ENCODE measurements around the gene SCYL1. TPM values are rescaled to one million over a fixed set of nuclear protein-coding genes. Genes with fewer than 3 reads are reported as not detected.
A peak's percentile ranks its signal among the peaks of the same experiment; 100 is the strongest.

Gene SCYL1
- total and polyA plus RNA-seq, 4 experiments from 2014 or later, result 22.9 to 81.3 (median 56.7) TPM

DNA sequence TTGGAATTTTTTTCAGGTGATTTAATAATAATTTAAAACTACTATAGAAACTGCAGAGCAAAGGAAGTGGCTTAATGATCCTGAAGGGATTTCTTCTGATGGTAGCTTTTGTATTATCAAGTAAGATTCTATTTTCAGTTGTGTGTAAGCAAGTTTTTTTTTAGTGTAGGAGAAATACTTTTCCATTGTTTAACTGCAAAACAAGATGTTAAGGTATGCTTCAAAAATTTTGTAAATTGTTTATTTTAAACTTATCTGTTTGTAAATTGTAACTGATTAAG lies 22.7 kb upstream of the SCYL1 start:
- H3K4me3 ChIP-seq (ENCODE audit: low read length in 2 of 2), result peak overlapping the region; percentile 96 to 99
- DNase-seq, result peak in 1 of 5 donors; percentile 5
- H3K4me1 ChIP-seq (ENCODE audit: insufficient read depth, low read length), result peaks cover 35% of the 10 kb centered on the region
- peaks cover 66% of the 10 kb centered on the region for H3K36me3 ChIP-seq (ENCODE audit: insufficient read depth, low read length)
- ChIA-PET CTCF (ENCODE audit: partially characterized antibody) (interaction anchor here (0.9 to 8.5 kb wide), 9 partner anchors 8 to 86 kb away, joined by 3 to 192 read pairs (median 5); partner anchors contain the start of genes NEAT1 and SCYL1), POLR2A (ENCODE audit: partially characterized antibody) (interaction anchor here (0.9 to 27.2 kb wide), 25 partner anchors 6 to 169 kb away, joined by 3 to 3839 read pairs (median 5); partner anchors contain the start of genes DPF2, EHBP1L1, FRMD8 and MAP3K11)
- H3K9me3 ChIP-seq (ENCODE audit: control insufficient read depth in 1 of 2, low read length in 2 of 2), result no peaks in the 10 kb centered on the region
- H3K27me3 Mint-ChIP-seq, result peaks cover 0 to 3% of the 10 kb centered on the region in 2 donors
- peaks cover 33 to 38% of the 10 kb centered on the region in 2 donors for H3K36me3 Mint-ChIP-seq
- peak overlapping the region in 3 of 7 donors; percentile 75 to 83 (median 77) for H3K27ac Mint-ChIP-seq
- no peaks in the 10 kb centered on the region for H3K27me3 ChIP-seq (ENCODE audit: insufficient read depth, low read length)
- peaks cover 25 to 61% (median 35%) of the 10 kb centered on the region in 4 donors for H3K4me1 Mint-ChIP-seq
- intact Hi-C loops (cut with micrococcal nuclease), result no loop called here
- no peak overlapping the region for H3K4me3 Mint-ChIP-seq
- peak overlapping the region; percentile 97 for H3K27ac ChIP-seq (ENCODE audit: low read depth, low read length)
- H3K9me3 Mint-ChIP-seq, result peaks cover 0 to 6% (median 0%) of the 10 kb centered on the region in 8 donors

DNA sequence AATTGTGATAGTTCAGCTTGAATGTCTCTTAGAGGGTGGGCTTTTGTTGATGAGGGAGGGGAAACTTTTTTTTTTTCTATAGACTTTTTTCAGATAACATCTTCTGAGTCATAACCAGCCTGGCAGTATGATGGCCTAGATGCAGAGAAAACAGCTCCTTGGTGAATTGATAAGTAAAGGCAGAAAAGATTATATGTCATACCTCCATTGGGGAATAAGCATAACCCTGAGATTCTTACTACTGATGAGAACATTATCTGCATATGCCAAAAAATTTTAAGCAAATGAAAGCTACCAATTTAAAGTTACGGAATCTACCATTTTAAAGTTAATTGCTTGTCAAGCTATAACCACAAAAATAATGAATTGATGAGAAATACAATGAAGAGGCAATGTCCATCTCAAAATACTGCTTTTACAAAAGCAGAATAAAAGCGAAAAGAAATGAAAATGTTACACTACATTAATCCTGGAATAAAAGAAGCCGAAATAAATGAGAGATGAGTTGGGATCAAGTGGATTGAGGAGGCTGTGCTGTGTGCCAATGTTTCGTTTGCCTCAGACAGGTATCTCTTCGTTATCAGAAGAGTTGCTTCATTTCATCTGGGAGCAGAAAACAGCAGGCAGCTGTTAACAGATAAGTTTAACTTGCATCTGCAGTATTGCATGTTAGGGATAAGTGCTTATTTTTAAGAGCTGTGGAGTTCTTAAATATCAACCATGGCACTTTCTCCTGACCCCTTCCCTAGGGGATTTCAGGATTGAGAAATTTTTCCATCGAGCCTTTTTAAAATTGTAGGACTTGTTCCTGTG lies 22.1 kb upstream of the SCYL1 start:
- no peaks in the 10 kb centered on the region for H3K27me3 ChIP-seq (ENCODE audit: insufficient read depth, low read length)
- peaks cover 40% of the 10 kb centered on the region for H3K4me1 ChIP-seq (ENCODE audit: insufficient read depth, low read length)
- Mint-ChIP-seq H3K9me3 (peaks cover 0 to 11% (median 0%) of the 10 kb centered on the region in 8 donors), H3K27me3 (peaks cover 0 to 3% of the 10 kb centered on the region in 2 donors), H3K27ac (peak overlapping the region in 3 of 7 donors; percentile 75 to 83 (median 77)), H3K4me3 (no peak overlapping the region), H3K36me3 (peaks cover 33 to 38% of the 10 kb centered on the region in 2 donors), H3K4me1 (peaks cover 29 to 61% (median 40%) of the 10 kb centered on the region in 4 donors)
- POLR2A ChIA-PET (ENCODE audit: partially characterized antibody), result interaction anchor here (0.9 to 27.2 kb wide), 26 partner anchors 6 to 169 kb away, joined by 3 to 3839 read pairs (median 5); partner anchors contain the start of genes DPF2, EHBP1L1, FRMD8 and MAP3K11
- intact Hi-C loops (cut with micrococcal nuclease), result no loop called here
- peak; percentile 27 to 62 (median 38) for DNase-seq
- H3K27ac ChIP-seq (ENCODE audit: low read depth, low read length), result peak overlapping the region; percentile 97
- peaks cover 66% of the 10 kb centered on the region for H3K36me3 ChIP-seq (ENCODE audit: insufficient read depth, low read length)
- no peaks in the 10 kb centered on the region for H3K9me3 ChIP-seq (ENCODE audit: control insufficient read depth in 1 of 2, low read length in 2 of 2)
- H3K4me3 ChIP-seq (ENCODE audit: low read length in 2 of 2), result peak overlapping the region; percentile 96 to 99
- CTCF ChIA-PET (ENCODE audit: partially characterized antibody), result interaction anchor here (0.6 to 8.5 kb wide), 10 partner anchors 8 to 86 kb away, joined by 3 to 192 read pairs (median 4); partner anchors contain the start of genes NEAT1 and SCYL1

DNA sequence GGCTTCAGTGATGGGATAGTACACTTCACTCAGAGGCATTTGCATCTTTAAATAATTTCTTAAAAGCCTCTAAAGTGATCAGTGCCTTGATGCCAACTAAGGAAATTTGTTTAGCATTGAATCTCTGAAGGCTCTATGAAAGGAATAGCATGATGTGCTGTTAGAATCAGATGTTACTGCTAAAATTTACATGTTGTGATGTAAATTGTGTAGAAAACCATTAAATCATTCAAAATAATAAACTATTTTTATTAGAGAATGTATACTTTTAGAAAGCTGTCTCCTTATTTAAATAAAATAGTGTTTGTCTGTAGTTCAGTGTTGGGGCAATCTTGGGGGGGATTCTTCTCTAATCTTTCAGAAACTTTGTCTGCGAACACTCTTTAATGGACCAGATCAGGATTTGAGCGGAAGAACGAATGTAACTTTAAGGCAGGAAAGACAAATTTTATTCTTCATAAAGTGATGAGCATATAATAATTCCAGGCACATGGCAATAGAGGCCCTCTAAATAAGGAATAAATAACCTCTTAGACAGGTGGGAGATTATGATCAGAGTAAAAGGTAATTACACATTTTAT lies 21.4 kb upstream of the SCYL1 start:
- H3K27ac ChIP-seq (ENCODE audit: low read depth, low read length), result peak overlapping the region; percentile 97
- H3K36me3 ChIP-seq (ENCODE audit: insufficient read depth, low read length), result peaks cover 66% of the 10 kb centered on the region
- H3K4me3 ChIP-seq (ENCODE audit: low read length in 2 of 2), result peak overlapping the region; percentile 96 to 99
- H3K4me1 Mint-ChIP-seq, result peaks cover 30 to 61% (median 43%) of the 10 kb centered on the region in 4 donors
- peaks cover 33 to 34% of the 10 kb centered on the region in 2 donors for H3K36me3 Mint-ChIP-seq
- intact Hi-C loops (cut with micrococcal nuclease), result no loop called here
- peaks cover 0 to 2% of the 10 kb centered on the region in 2 donors for H3K27me3 Mint-ChIP-seq
- H3K4me3 Mint-ChIP-seq, result no peak overlapping the region
- peak in 1 of 5 donors; percentile 11 for DNase-seq
- peaks cover 41% of the 10 kb centered on the region for H3K4me1 ChIP-seq (ENCODE audit: insufficient read depth, low read length)
- CTCF ChIA-PET (ENCODE audit: partially characterized antibody), result interaction anchor here (0.6 to 11.4 kb wide), 7 partner anchors 7 to 87 kb away, joined by 3 to 186 read pairs (median 10); no protein-coding TSS in a partner anchor
- H3K27me3 ChIP-seq (ENCODE audit: insufficient read depth, low read length), result no peaks in the 10 kb centered on the region
- H3K27ac Mint-ChIP-seq, result peak overlapping the region in 6 of 7 donors; percentile 8 to 92 (median 86)
- H3K9me3 Mint-ChIP-seq, result peaks cover 0 to 12% (median 0%) of the 10 kb centered on the region in 8 donors
- POLR2A ChIA-PET (ENCODE audit: partially characterized antibody), result interaction anchor here (0.6 to 27.2 kb wide), 22 partner anchors 5 to 170 kb away, joined by 3 to 3839 read pairs (median 11); partner anchors contain the start of genes DPF2, EHBP1L1, FRMD8 and MALAT1
- no peaks in the 10 kb centered on the region for H3K9me3 ChIP-seq (ENCODE audit: control insufficient read depth in 1 of 2, low read length in 2 of 2)

DNA sequence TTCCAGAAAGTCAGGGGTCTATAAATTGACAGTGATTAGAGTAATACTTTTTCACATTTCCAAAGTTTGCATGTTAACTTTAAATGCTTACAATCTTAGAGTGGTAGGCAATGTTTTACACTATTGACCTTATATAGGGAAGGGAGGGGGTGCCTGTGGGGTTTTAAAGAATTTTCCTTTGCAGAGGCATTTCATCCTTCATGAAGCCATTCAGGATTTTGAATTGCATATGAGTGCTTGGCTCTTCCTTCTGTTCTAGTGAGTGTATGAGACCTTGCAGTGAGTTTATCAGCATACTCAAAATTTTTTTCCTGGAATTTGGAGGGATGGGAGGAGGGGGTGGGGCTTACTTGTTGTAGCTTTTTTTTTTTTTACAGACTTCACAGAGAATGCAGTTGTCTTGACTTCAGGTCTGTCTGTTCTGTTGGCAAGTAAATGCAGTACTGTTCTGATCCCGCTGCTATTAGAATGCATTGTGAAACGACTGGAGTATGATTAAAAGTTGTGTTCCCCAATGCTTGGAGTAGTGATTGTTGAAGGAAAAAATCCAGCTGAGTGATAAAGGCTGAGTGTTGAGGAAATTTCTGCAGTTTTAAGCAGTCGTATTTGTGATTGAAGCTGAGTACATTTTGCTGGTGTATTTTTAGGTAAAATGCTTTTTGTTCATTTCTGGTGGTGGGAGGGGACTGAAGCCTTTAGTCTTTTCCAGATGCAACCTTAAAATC lies 20.8 kb upstream of the SCYL1 start:
- H3K4me1 ChIP-seq (ENCODE audit: insufficient read depth, low read length), result peaks cover 41% of the 10 kb centered on the region
- peak overlapping the region; percentile 96 to 99 for H3K4me3 ChIP-seq (ENCODE audit: low read length in 2 of 2)
- Mint-ChIP-seq H3K27ac (peak overlapping the region in 6 of 7 donors; percentile 8 to 92 (median 86)), H3K9me3 (peaks cover 0 to 15% (median 0%) of the 10 kb centered on the region in 8 donors), H3K4me3 (no peak overlapping the region), H3K36me3 (peaks cover 33 to 34% of the 10 kb centered on the region in 2 donors), H3K27me3 (no peaks in the 10 kb centered on the region), H3K4me1 (peaks cover 30 to 61% (median 44%) of the 10 kb centered on the region in 4 donors)
- H3K27ac ChIP-seq (ENCODE audit: low read depth, low read length), result peak overlapping the region; percentile 97
- intact Hi-C loops (cut with micrococcal nuclease), result no loop called here
- DNase-seq, result peak in 4 of 5 donors; percentile 15 to 20 (median 18)
- ChIA-PET CTCF (ENCODE audit: partially characterized antibody) (interaction anchor here (1.2 to 11.4 kb wide), 8 partner anchors 6 to 279 kb away, joined by 3 to 186 read pairs (median 10); partner anchors contain the start of gene MALAT1), POLR2A (ENCODE audit: partially characterized antibody) (interaction anchor here (0.6 to 27.2 kb wide), 22 partner anchors 10 to 464 kb away, joined by 3 to 3839 read pairs (median 10); partner anchors contain the start of genes DPF2, FAM89B, FRMD8 and KCNK7)
- H3K27me3 ChIP-seq (ENCODE audit: insufficient read depth, low read length), result no peaks in the 10 kb centered on the region
- H3K9me3 ChIP-seq (ENCODE audit: control insufficient read depth in 1 of 2, low read length in 2 of 2), result no peaks in the 10 kb centered on the region
- peaks cover 66% of the 10 kb centered on the region for H3K36me3 ChIP-seq (ENCODE audit: insufficient read depth, low read length)

DNA sequence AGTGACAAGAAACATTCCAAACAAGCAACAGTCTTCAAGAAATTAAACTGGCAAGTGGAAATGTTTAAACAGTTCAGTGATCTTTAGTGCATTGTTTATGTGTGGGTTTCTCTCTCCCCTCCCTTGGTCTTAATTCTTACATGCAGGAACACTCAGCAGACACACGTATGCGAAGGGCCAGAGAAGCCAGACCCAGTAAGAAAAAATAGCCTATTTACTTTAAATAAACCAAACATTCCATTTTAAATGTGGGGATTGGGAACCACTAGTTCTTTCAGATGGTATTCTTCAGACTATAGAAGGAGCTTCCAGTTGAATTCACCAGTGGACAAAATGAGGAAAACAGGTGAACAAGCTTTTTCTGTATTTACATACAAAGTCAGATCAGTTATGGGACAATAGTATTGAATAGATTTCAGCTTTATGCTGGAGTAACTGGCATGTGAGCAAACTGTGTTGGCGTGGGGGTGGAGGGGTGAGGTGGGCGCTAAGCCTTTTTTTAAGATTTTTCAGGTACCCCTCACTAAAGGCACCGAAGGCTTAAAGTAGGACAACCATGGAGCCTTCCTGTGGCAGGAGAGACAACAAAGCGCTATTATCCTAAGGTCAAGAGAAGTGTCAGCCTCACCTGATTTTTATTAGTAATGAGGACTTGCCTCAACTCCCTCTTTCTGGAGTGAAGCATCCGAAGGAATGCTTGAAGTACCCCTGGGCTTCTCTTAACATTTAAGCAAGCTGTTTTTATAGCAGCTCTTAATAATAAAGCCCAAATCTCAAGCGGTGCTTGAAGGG lies 20.0 kb upstream of the SCYL1 start:
- H3K27me3 Mint-ChIP-seq, result no peaks in the 10 kb centered on the region
- no peak overlapping the region for H3K4me3 Mint-ChIP-seq
- Histone ChIP-seq H3K27ac (ENCODE audit: low read depth, low read length) (peak overlapping the region; percentile 97), H3K4me1 (ENCODE audit: insufficient read depth, low read length) (peaks cover 45% of the 10 kb centered on the region), H3K27me3 (ENCODE audit: insufficient read depth, low read length) (no peaks in the 10 kb centered on the region), H3K36me3 (ENCODE audit: insufficient read depth, low read length) (peaks cover 66% of the 10 kb centered on the region), H3K9me3 (ENCODE audit: control insufficient read depth in 1 of 2, low read length in 2 of 2) (no peaks in the 10 kb centered on the region), H3K4me3 (ENCODE audit: low read length in 2 of 2) (peak overlapping the region; percentile 96 to 99)
- ChIA-PET POLR2A (ENCODE audit: partially characterized antibody) (interaction anchor here (0.6 to 27.2 kb wide), 28 partner anchors 11 to 464 kb away, joined by 3 to 3839 read pairs (median 8); partner anchors contain the start of genes DPF2, EHBP1L1, FAM89B and FRMD8), CTCF (ENCODE audit: partially characterized antibody) (interaction anchor here (1.2 to 11.4 kb wide), 12 partner anchors 7 to 280 kb away, joined by 3 to 186 read pairs (median 14); partner anchors contain the start of genes MALAT1 and SLC25A45)
- peak in 3 of 5 donors; percentile 13 to 19 (median 15) for DNase-seq
- H3K36me3 Mint-ChIP-seq, result peaks cover 33 to 34% of the 10 kb centered on the region in 2 donors
- peaks cover 0 to 15% (median 0%) of the 10 kb centered on the region in 8 donors for H3K9me3 Mint-ChIP-seq
- H3K27ac Mint-ChIP-seq, result peak overlapping the region in 6 of 7 donors; percentile 8 to 94 (median 84)
- intact Hi-C loops (cut with micrococcal nuclease), result no loop called here
- peaks cover 30 to 61% (median 46%) of the 10 kb centered on the region in 4 donors for H3K4me1 Mint-ChIP-seq

Measured in CD4-positive, alpha-beta memory T cell (primary cell).